Astrocyte of the spinal cord (primary cell): ENCODE data around the gene SLC2A8.

Experiments
- DNase-seq: peaks from one replicate; pipeline ENCODE4 v3.0.0; 2011; ENCODE audit warnings: low read depth, low spot score
- H3K4me3 ChIP-seq: 2 replicates; pipeline ENCODE4 v1.5.1; 2011; ENCODE audit warnings: low read depth, mild to moderate bottlenecking, low read length, moderate library complexity
- in situ Hi-C: cut with HindIII; loops from 2 replicates; pipeline ENCODE4 v1.10.0; 2017; ENCODE audit warnings: low sequenced_read_pairs
- TF ChIP-seq, protein P1 (sequence below): IDR thresholded peaks from 2 replicates; pipeline ENCODE4 v1.5.1; 2012; ENCODE audit warnings: low read depth, mild to moderate bottlenecking, low read length, inconsistent platforms

The SLC2A8 gene

DNA sequence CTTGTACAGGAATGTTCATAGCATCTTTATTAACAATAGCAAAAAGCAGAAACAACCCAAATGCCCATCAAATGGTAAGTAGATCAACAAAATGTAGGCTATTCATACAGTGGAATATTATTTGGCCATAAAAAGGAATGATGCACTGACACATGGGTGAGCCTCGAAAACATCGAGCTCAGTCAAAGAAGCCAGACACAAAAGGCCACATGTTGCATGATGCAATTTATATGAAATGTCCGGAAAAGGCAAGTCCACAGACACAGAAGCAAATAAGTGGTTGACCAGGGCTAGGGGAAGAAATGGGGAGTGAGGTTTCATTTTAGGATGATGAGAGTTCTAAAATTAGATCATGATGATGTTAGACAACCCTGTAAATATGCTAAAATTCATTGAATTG is 16.5 kb upstream of the SLC2A8 start:
- no peak overlapping the region for H3K4me3 ChIP-seq
- TF ChIP-seq, protein P1, sequence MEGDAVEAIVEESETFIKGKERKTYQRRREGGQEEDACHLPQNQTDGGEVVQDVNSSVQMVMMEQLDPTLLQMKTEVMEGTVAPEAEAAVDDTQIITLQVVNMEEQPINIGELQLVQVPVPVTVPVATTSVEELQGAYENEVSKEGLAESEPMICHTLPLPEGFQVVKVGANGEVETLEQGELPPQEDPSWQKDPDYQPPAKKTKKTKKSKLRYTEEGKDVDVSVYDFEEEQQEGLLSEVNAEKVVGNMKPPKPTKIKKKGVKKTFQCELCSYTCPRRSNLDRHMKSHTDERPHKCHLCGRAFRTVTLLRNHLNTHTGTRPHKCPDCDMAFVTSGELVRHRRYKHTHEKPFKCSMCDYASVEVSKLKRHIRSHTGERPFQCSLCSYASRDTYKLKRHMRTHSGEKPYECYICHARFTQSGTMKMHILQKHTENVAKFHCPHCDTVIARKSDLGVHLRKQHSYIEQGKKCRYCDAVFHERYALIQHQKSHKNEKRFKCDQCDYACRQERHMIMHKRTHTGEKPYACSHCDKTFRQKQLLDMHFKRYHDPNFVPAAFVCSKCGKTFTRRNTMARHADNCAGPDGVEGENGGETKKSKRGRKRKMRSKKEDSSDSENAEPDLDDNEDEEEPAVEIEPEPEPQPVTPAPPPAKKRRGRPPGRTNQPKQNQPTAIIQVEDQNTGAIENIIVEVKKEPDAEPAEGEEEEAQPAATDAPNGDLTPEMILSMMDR, result no peak
- in situ Hi-C loops, result no loop called here
- no peak for DNase-seq

DNA sequence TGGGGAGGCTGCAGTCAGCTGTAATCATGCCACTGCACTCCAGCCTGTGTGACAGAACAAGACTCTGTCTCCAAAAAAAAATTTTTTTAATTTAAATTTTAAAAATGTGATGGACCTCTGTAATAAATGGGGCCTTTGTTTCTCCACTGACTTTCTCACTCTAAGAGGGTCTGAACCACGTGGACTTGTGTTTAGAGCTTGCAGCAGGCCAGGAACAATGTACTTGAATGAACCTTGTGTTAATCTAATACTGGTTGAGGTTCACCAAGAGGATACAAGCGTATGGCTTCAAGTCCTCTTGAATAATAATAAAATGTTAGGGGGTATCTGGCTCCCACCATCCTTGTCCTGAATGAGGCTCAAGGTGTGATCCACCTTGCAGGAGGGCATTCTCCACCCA is 14.4 kb upstream of the SLC2A8 start:
- TF ChIP-seq, protein P1, result no peak
- DNase-seq, result no peak
- H3K4me3 ChIP-seq, result no peak overlapping the region
- in situ Hi-C loops, result no loop called here

DNA sequence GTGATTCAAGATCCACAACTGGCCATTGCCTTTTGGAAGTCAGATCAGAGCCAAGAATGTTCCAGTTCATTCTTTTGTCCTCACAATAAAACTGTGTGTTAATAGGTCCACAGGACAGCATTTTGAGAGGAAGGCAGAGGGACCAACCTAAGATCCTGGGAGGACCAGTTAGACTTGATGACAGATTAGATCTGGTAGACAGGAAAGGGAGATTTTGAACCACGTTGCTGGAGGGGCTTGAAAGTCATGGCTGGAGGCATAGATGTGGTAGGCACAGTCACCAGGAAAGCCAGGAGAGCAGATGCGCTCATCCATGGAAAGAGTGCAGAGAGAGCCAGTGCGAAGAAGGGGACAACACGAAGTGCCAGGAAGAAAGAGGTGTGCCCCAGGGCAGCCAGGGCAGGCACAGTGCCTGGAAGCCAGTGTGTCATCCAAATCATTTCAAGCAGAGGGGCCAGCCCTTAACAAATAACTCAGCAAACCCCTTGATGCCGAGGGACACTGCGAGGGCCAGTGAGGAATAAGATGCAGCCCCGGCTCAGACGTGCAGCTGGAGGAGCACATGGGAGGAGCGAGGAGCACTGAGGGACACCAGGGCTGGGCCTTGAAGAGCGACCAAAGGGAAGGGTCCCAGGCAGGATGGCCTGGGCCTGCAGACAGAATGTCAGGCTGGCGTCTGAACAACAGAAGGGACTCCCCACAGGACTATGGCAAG is 12.8 kb upstream of the SLC2A8 start:
- in situ Hi-C loops, result no loop called here
- H3K4me3 ChIP-seq, result no peak overlapping the region
- no peak for DNase-seq
- TF ChIP-seq, protein P1, result no peak

DNA sequence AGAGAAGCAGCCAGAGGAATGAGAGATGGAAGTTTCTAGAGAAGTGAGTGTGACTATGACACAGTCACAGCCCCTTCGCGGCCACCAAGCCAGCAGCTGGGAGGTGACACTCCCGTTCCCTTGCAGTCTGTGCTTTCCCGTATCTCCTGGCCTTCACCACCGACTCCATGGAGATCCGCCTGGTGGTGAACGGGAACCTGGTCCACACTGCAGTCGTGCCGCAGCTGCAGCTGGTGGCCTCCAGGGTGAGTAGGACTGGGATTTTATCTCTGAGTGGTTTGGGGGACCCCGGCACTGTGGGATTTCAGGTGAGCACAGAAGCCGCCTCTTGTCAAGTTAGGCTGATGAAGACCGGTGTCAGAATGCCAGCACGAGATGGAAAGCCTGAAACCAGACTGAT is 12.1 kb upstream of the SLC2A8 start:
- H3K4me3 ChIP-seq, result no peak overlapping the region
- TF ChIP-seq, protein P1, result no peak
- in situ Hi-C loops, result no loop called here
- DNase-seq, result no peak

DNA sequence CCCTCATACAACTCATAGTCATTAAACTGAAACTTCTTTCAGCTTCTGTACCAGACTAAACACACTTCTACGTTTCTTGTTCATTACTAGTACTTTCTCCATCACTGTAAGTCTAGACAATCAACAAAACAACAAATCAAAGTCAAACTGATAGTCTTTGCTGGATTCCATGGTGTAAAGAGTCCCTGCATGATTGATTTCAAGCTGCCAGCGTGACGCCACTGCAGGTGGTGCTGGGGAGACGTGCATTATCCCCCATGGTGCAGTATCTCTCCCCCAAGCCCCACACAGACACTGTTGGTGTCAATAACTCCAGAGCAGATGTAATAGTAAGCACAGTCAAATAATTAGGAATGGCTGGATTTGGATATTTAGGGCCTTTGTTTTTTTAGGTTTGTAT is 10.7 kb upstream of the SLC2A8 start:
- no peak for DNase-seq
- in situ Hi-C loops, result no loop called here
- H3K4me3 ChIP-seq, result no peak overlapping the region
- TF ChIP-seq, protein P1, result no peak

DNA sequence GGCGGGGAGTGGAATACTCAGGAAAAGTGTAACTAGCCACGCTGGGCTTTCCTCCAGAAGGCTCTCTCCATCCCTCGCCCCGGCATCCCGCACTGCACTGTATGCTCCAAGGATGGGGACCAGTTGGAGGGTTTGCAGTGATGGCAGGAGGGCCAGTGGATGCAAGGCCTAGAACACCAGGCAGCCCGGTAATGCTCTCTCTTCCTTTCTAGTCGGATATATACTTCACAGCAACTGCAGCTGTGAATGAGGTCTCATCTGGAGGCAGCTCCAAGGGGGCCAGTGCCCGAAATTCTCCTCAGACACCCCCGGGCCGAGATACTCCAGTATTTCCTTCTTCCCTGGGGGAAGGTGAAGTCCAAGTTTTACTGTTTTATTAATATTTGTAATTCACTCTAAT is 10.0 kb upstream of the SLC2A8 start:
- no peak overlapping the region for H3K4me3 ChIP-seq
- in situ Hi-C loops, result no loop called here
- TF ChIP-seq, protein P1, result no peak
- DNase-seq, result no peak
